Measurements from ENCODE around the gene SUFU. TPM values are rescaled to one million over a fixed set of nuclear protein-coding genes. Genes with fewer than 3 reads are reported as not detected.

The SUFU gene
- total RNA-seq, 1 donor from 2014 or later: 4.2 TPM

- Histone ChIP-seq H3K27ac (ENCODE audit: low read depth, low read length) (peak overlapping the region; percentile 62), H3K4me1 (ENCODE audit: control insufficient read depth in 3 of 3, insufficient read depth in 3 of 3, low read length in 3 of 3) (peaks cover 32 to 41% (median 33%) of the 10 kb centered on the region in 3 donors), H3K36me3 (ENCODE audit: control insufficient read depth in 3 of 3, insufficient read depth in 3 of 3, low read length in 3 of 3) (no peaks in the 10 kb centered on the region), H3K4me3 (ENCODE audit: low read length in 3 of 3) (no peak overlapping the region), H3K9ac (ENCODE audit: low read depth in 1 of 3, low read length in 3 of 3) (peak overlapping the region in 1 of 3 donors; percentile 54), H3K9me3 (ENCODE audit: control insufficient read depth in 3 of 3, low read length in 3 of 3) (no peaks in the 10 kb centered on the region), H3K27me3 (ENCODE audit: control insufficient read depth in 3 of 3, insufficient read depth in 3 of 3, low read length in 3 of 3) (no peaks in the 10 kb centered on the region)
These were observed 166.4 kb downstream of the SUFU start for GRCh38 chr10:102670065-102670670.

GRCh38 chr10:102670871-102671434 is 167.2 kb downstream of the SUFU start:
- Histone ChIP-seq H3K27ac (ENCODE audit: low read depth, low read length) (no peak overlapping the region), H3K4me3 (ENCODE audit: low read length in 3 of 3) (no peak overlapping the region), H3K9ac (ENCODE audit: low read depth in 1 of 3, low read length in 3 of 3) (no peak overlapping the region), H3K27me3 (ENCODE audit: control insufficient read depth in 3 of 3, insufficient read depth in 3 of 3, low read length in 3 of 3) (no peaks in the 10 kb centered on the region), H3K36me3 (ENCODE audit: control insufficient read depth in 3 of 3, insufficient read depth in 3 of 3, low read length in 3 of 3) (no peaks in the 10 kb centered on the region), H3K9me3 (ENCODE audit: control insufficient read depth in 3 of 3, low read length in 3 of 3) (no peaks in the 10 kb centered on the region), H3K4me1 (ENCODE audit: control insufficient read depth in 3 of 3, insufficient read depth in 3 of 3, low read length in 3 of 3) (peaks cover 40 to 45% (median 40%) of the 10 kb centered on the region in 3 donors)

GRCh38 chr10:102673236-102673818 is 169.6 kb downstream of the SUFU start:
- peak overlapping the region in 1 of 3 donors; percentile 57 for H3K4me3 ChIP-seq (ENCODE audit: low read length in 3 of 3)
- H3K27me3 ChIP-seq (ENCODE audit: control insufficient read depth in 3 of 3, insufficient read depth in 3 of 3, low read length in 3 of 3): no peaks in the 10 kb centered on the region
- no peaks in the 10 kb centered on the region for H3K9me3 ChIP-seq (ENCODE audit: control insufficient read depth in 3 of 3, low read length in 3 of 3)
- peak overlapping the region; percentile 72 for H3K27ac ChIP-seq (ENCODE audit: low read depth, low read length)
- peaks cover 50 to 57% (median 55%) of the 10 kb centered on the region in 3 donors for H3K4me1 ChIP-seq (ENCODE audit: control insufficient read depth in 3 of 3, insufficient read depth in 3 of 3, low read length in 3 of 3)
- no peaks in the 10 kb centered on the region for H3K36me3 ChIP-seq (ENCODE audit: control insufficient read depth in 3 of 3, insufficient read depth in 3 of 3, low read length in 3 of 3)
- H3K9ac ChIP-seq (ENCODE audit: low read depth in 1 of 3, low read length in 3 of 3): peak overlapping the region in 2 of 3 donors; percentile 16 to 47

GRCh38 chr10:102673819-102674511 is 170.2 kb downstream of the SUFU start:
- Histone ChIP-seq H3K4me3 (ENCODE audit: low read length in 3 of 3) (peak overlapping the region; percentile 46 to 57 (median 51)), H3K27me3 (ENCODE audit: control insufficient read depth in 3 of 3, insufficient read depth in 3 of 3, low read length in 3 of 3) (no peaks in the 10 kb centered on the region), H3K9ac (ENCODE audit: low read depth in 1 of 3, low read length in 3 of 3) (peak overlapping the region; percentile 47 to 70 (median 59)), H3K9me3 (ENCODE audit: control insufficient read depth in 3 of 3, low read length in 3 of 3) (no peaks in the 10 kb centered on the region), H3K27ac (ENCODE audit: low read depth, low read length) (peak overlapping the region; percentile 72), H3K36me3 (ENCODE audit: control insufficient read depth in 3 of 3, insufficient read depth in 3 of 3, low read length in 3 of 3) (no peaks in the 10 kb centered on the region), H3K4me1 (ENCODE audit: control insufficient read depth in 3 of 3, insufficient read depth in 3 of 3, low read length in 3 of 3) (peaks cover 52 to 61% (median 59%) of the 10 kb centered on the region in 3 donors)

GRCh38 chr10:102674566-102674965 is 170.8 kb downstream of the SUFU start:
- Histone ChIP-seq H3K9ac (ENCODE audit: low read depth in 1 of 3, low read length in 3 of 3) (peak overlapping the region in 2 of 3 donors; percentile 40 to 70), H3K36me3 (ENCODE audit: control insufficient read depth in 3 of 3, insufficient read depth in 3 of 3, low read length in 3 of 3) (no peaks in the 10 kb centered on the region), H3K27me3 (ENCODE audit: control insufficient read depth in 3 of 3, insufficient read depth in 3 of 3, low read length in 3 of 3) (no peaks in the 10 kb centered on the region), H3K4me1 (ENCODE audit: control insufficient read depth in 3 of 3, insufficient read depth in 3 of 3, low read length in 3 of 3) (peaks cover 48 to 58% (median 55%) of the 10 kb centered on the region in 3 donors), H3K4me3 (ENCODE audit: low read length in 3 of 3) (peak overlapping the region in 2 of 3 donors; percentile 46 to 51), H3K9me3 (ENCODE audit: control insufficient read depth in 3 of 3, low read length in 3 of 3) (no peaks in the 10 kb centered on the region), H3K27ac (ENCODE audit: low read depth, low read length) (peak overlapping the region; percentile 72)

- Histone ChIP-seq H3K9ac (ENCODE audit: low read depth in 1 of 3, low read length in 3 of 3) (peak overlapping the region in 2 of 3 donors; percentile 50 to 59), H3K4me1 (ENCODE audit: control insufficient read depth in 3 of 3, insufficient read depth in 3 of 3, low read length in 3 of 3) (peaks cover 43 to 52% (median 52%) of the 10 kb centered on the region in 3 donors), H3K27ac (ENCODE audit: low read depth, low read length) (peak overlapping the region; percentile 72)
These were observed 171.4 kb downstream of the SUFU start for GRCh38 chr10:102675011-102675665.

GRCh38 chr10:102675666-102676533 is 172.1 kb downstream of the SUFU start:
- Histone ChIP-seq H3K27ac (ENCODE audit: low read depth, low read length) (peak overlapping the region; percentile 72), H3K9me3 (ENCODE audit: control insufficient read depth in 3 of 3, low read length in 3 of 3) (no peaks in the 10 kb centered on the region), H3K9ac (ENCODE audit: low read depth in 1 of 3, low read length in 3 of 3) (peak overlapping the region in 2 of 3 donors; percentile 50 to 59), H3K4me3 (ENCODE audit: low read length in 3 of 3) (no peak overlapping the region), H3K4me1 (ENCODE audit: control insufficient read depth in 3 of 3, insufficient read depth in 3 of 3, low read length in 3 of 3) (peaks cover 43 to 52% (median 52%) of the 10 kb centered on the region in 3 donors), H3K36me3 (ENCODE audit: control insufficient read depth in 3 of 3, insufficient read depth in 3 of 3, low read length in 3 of 3) (peaks cover 0 to 4% (median 3%) of the 10 kb centered on the region in 3 donors), H3K27me3 (ENCODE audit: control insufficient read depth in 3 of 3, insufficient read depth in 3 of 3, low read length in 3 of 3) (no peaks in the 10 kb centered on the region)

More at GRCh38 chr10:102675011-102675665, 171.4 kb downstream of the SUFU start:
- Histone ChIP-seq H3K9me3 (ENCODE audit: control insufficient read depth in 3 of 3, low read length in 3 of 3) (no peaks in the 10 kb centered on the region), H3K4me3 (ENCODE audit: low read length in 3 of 3) (no peak overlapping the region), H3K36me3 (ENCODE audit: control insufficient read depth in 3 of 3, insufficient read depth in 3 of 3, low read length in 3 of 3) (no peaks in the 10 kb centered on the region), H3K27me3 (ENCODE audit: control insufficient read depth in 3 of 3, insufficient read depth in 3 of 3, low read length in 3 of 3) (no peaks in the 10 kb centered on the region)

GRCh38 chr10:102676534-102677315 is 173.0 kb downstream of the SUFU start:
- peak overlapping the region; percentile 52 for H3K27ac ChIP-seq (ENCODE audit: low read depth, low read length)
- no peak overlapping the region for H3K9ac ChIP-seq (ENCODE audit: low read depth in 1 of 3, low read length in 3 of 3)
- H3K36me3 ChIP-seq (ENCODE audit: control insufficient read depth in 3 of 3, insufficient read depth in 3 of 3, low read length in 3 of 3): peaks cover 0 to 6% (median 4%) of the 10 kb centered on the region in 3 donors
- peaks cover 43 to 52% (median 52%) of the 10 kb centered on the region in 3 donors for H3K4me1 ChIP-seq (ENCODE audit: control insufficient read depth in 3 of 3, insufficient read depth in 3 of 3, low read length in 3 of 3)
- H3K9me3 ChIP-seq (ENCODE audit: control insufficient read depth in 3 of 3, low read length in 3 of 3): no peaks in the 10 kb centered on the region
- H3K4me3 ChIP-seq (ENCODE audit: low read length in 3 of 3): no peak overlapping the region
- H3K27me3 ChIP-seq (ENCODE audit: control insufficient read depth in 3 of 3, insufficient read depth in 3 of 3, low read length in 3 of 3): no peaks in the 10 kb centered on the region
